ENCODE measurements around the gene GDF10. TPM values are rescaled to one million over a fixed set of nuclear protein-coding genes. Genes with fewer than 3 reads are reported as not detected.

Gene GDF10
- polyA plus RNA-seq, 1 donor (not counting 4 experiments of a cell fraction or from before 2014, with no cell fraction given), result not detected

DNA sequence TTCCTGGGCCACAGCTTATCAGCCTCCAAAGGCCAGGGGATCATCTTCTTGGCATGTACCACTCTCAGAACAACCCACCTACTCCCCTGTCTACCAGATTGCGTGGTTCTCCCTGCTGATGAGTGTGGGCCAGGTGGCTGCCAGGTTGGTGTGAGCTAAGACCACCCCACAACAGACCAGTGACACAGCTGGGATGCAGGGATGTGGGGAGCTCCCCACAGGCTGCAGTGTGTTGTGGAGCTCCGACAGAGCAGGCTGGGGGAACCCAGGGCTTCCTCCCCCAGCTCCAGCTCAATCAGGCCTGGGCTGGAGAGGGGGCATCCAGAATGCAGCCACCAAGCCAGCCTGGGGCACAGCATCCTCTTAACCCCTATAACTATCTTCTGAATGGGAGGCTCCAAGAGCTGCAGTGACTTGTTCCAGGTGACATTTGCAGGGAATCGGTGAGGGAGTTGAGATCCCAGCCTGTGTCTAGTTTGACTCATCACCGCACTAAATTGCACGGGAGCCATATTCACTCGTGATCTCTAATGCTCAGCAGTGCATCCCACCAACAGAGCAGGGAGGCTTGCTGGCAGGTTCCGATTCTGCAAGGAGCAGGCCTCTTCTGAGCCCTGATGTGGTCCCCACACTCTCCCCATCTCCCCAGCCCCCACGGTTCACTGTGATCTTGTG lies 21.7 kb downstream of the GDF10 start:
- H3K9me1 ChIP-seq (ENCODE audit: control insufficient read depth, extremely low read depth, insufficient read depth, low read length), result no peaks in the 10 kb centered on the region
- H3K4me3 ChIP-seq (ENCODE audit: control insufficient read depth in 2 of 3, extremely low read depth in 1 of 3, insufficient read depth in 2 of 3, low read depth in 1 of 3, low read length in 3 of 3), result no peak overlapping the region
- DNase-seq (ENCODE audit: low read depth, low spot score), result no peak
- H3K36me3 ChIP-seq (ENCODE audit: control insufficient read depth in 2 of 2, extremely low read depth in 1 of 2, insufficient read depth in 2 of 2, low read length in 2 of 2), result no peaks in the 10 kb centered on the region
- peaks cover 23% of the 10 kb centered on the region for H3K27me3 ChIP-seq (ENCODE audit: control insufficient read depth, extremely low read depth, insufficient read depth, low read length)
- H3K79me2 ChIP-seq (ENCODE audit: control insufficient read depth, insufficient read depth, low read length), result no peaks in the 10 kb centered on the region
- no peak overlapping the region for H3K9ac ChIP-seq (ENCODE audit: control insufficient read depth, extremely low read depth, insufficient read depth, low read length)
- dilution Hi-C loops (cut with MboI; ENCODE audit: extremely low pct_ligation_motif_present, low sequenced_read_pairs), result no loop called here
- H3K9me3 ChIP-seq (ENCODE audit: control insufficient read depth, low read depth, low read length), result no peaks in the 10 kb centered on the region
- no peak overlapping the region for H3K27ac ChIP-seq (ENCODE audit: control insufficient read depth, insufficient read depth, low read length)
- H3K4me1 ChIP-seq (ENCODE audit: control insufficient read depth, extremely low read depth, insufficient read depth, low read length), result peaks cover 5% of the 10 kb centered on the region
- H2AFZ ChIP-seq (ENCODE audit: control insufficient read depth, low read length), result no peak overlapping the region
- no peak overlapping the region for H3K4me2 ChIP-seq (ENCODE audit: control insufficient read depth, extremely low read depth, insufficient read depth, low read depth, low read length)
- no peaks in the 10 kb centered on the region for H4K20me1 ChIP-seq (ENCODE audit: control insufficient read depth, extremely low read depth, insufficient read depth, low read length)
- TF ChIP-seq, protein P1, sequence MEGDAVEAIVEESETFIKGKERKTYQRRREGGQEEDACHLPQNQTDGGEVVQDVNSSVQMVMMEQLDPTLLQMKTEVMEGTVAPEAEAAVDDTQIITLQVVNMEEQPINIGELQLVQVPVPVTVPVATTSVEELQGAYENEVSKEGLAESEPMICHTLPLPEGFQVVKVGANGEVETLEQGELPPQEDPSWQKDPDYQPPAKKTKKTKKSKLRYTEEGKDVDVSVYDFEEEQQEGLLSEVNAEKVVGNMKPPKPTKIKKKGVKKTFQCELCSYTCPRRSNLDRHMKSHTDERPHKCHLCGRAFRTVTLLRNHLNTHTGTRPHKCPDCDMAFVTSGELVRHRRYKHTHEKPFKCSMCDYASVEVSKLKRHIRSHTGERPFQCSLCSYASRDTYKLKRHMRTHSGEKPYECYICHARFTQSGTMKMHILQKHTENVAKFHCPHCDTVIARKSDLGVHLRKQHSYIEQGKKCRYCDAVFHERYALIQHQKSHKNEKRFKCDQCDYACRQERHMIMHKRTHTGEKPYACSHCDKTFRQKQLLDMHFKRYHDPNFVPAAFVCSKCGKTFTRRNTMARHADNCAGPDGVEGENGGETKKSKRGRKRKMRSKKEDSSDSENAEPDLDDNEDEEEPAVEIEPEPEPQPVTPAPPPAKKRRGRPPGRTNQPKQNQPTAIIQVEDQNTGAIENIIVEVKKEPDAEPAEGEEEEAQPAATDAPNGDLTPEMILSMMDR (optimal IDR thresholded peaks at IDR 0.05 in 1 of 3, IDR thresholded peaks at IDR 0.05 in 1 of 3, conservative IDR thresholded peaks at IDR 0.05 in 1 of 3; ENCODE audit: extremely low read depth in 1 of 3, insufficient read depth in 2 of 3, low read length in 3 of 3), result no peak
- no peak for TF ChIP-seq EZH2 (IDR thresholded peaks at IDR 0.05; ENCODE audit: low read length)
- FAIRE-seq, result no peak

DNA sequence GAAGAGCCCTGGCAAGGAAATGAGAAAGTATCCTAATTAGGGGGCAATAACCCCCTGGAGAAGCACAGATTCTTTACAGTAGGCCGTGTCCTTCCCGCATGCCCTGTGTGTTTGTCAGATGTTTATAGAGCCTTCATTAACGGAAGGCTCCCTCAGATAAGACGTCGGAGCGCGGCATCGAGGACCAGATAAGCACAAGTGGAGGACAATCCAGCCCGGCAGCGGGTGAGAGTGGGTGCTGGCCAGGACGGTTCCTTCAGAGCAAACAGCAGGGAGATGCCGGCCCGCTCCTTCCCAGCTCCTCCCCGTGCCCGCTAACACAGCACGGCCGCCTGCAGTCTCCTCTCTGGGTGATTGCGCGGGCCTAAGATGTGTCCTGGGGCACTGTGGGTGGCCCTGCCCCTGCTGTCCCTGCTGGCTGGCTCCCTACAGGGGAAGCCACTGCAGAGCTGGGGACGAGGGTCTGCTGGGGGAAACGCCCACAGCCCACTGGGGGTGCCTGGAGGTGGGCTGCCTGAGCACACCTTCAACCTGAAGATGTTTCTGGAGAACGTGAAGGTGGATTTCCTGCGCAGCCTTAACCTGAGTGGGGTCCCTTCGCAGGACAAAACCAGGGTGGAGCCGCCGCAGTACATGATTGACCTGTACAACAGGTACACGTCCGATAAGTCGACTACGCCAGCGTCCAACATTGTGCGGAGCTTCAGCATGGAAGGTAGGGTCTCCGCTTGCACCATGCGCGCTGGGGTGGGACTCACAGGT lies 22.5 kb downstream of the GDF10 start, which contains the start of gene GDF2:
TSS of gene GDF2 (plus strand) at position 155 of the 762 bp plus-strand sequence. CDS start at position 370, 215 bp downstream.
- H3K9me3 ChIP-seq (ENCODE audit: control insufficient read depth, low read depth, low read length), result no peaks in the 10 kb centered on the region

More for the DNA sequence above, 22.5 kb downstream of the GDF10 start, which contains the start of gene GDF2:
- Histone ChIP-seq H4K20me1 (ENCODE audit: control insufficient read depth, extremely low read depth, insufficient read depth, low read length) (no peaks in the 10 kb centered on the region), H3K36me3 (ENCODE audit: control insufficient read depth in 2 of 2, extremely low read depth in 1 of 2, insufficient read depth in 2 of 2, low read length in 2 of 2) (no peaks in the 10 kb centered on the region), H2AFZ (ENCODE audit: control insufficient read depth, low read length) (no peak within 1 kb of the TSS), H3K79me2 (ENCODE audit: control insufficient read depth, insufficient read depth, low read length) (no peaks in the 10 kb centered on the region), H3K4me1 (ENCODE audit: control insufficient read depth, extremely low read depth, insufficient read depth, low read length) (peaks cover 3% of the 10 kb centered on the region), H3K9me1 (ENCODE audit: control insufficient read depth, extremely low read depth, insufficient read depth, low read length) (no peaks in the 10 kb centered on the region), H3K4me3 (ENCODE audit: control insufficient read depth in 2 of 3, extremely low read depth in 1 of 3, insufficient read depth in 2 of 3, low read depth in 1 of 3, low read length in 3 of 3) (no peak within 1 kb of the TSS), H3K4me2 (ENCODE audit: control insufficient read depth, extremely low read depth, insufficient read depth, low read depth, low read length) (no peak within 1 kb of the TSS), H3K9ac (ENCODE audit: control insufficient read depth, extremely low read depth, insufficient read depth, low read length) (no peak within 1 kb of the TSS), H3K27ac (ENCODE audit: control insufficient read depth, insufficient read depth, low read length) (no peak within 1 kb of the TSS), H3K27me3 (ENCODE audit: control insufficient read depth, extremely low read depth, insufficient read depth, low read length) (peaks cover 23% of the 10 kb centered on the region)
- TF ChIP-seq, protein P1 (optimal IDR thresholded peaks at IDR 0.05 in 1 of 3, IDR thresholded peaks at IDR 0.05 in 1 of 3, conservative IDR thresholded peaks at IDR 0.05 in 1 of 3; ENCODE audit: extremely low read depth in 1 of 3, insufficient read depth in 2 of 3, low read length in 3 of 3), result no peak
- no peak for TF ChIP-seq EZH2 (IDR thresholded peaks at IDR 0.05; ENCODE audit: low read length)
- dilution Hi-C loops (cut with MboI; ENCODE audit: extremely low pct_ligation_motif_present, low sequenced_read_pairs), result no loop called here
- DNase-seq (ENCODE audit: low read depth, low spot score) (no peak), FAIRE-seq (no peak)

Measured in keratinocyte (primary cell).